ENCODE measurements around the gene LYPD6. TPM values are rescaled to one million over a fixed set of nuclear protein-coding genes. Genes with fewer than 3 reads are reported as not detected.

LYPD6 gene
- total RNA-seq, 2 experiments from 2014 or later, result not detected

- ATAC-seq (no peak), DNase-seq (no peak)
- peaks cover 5% of the 10 kb centered on the region for H3K27me3 Mint-ChIP-seq
- intact Hi-C loops (cut with DNase I, micrococcal nuclease), result no loop called here
- H3K4me1 Mint-ChIP-seq, result no peaks in the 10 kb centered on the region
- H3K27ac Mint-ChIP-seq, result no peak overlapping the region
- H3K36me3 Mint-ChIP-seq (ENCODE audit: low read depth), result no peaks in the 10 kb centered on the region
- CTCF ChIA-PET, result no interaction called here
- no peaks in the 10 kb centered on the region for H3K9me3 Mint-ChIP-seq (ENCODE audit: low read depth)
- POLR2A ChIA-PET, result no interaction called here
- no peak overlapping the region for H3K4me3 Mint-ChIP-seq
Observed at GRCh38 chr2:149348291-149348690, 17.9 kb downstream of the LYPD6 start.

DNA sequence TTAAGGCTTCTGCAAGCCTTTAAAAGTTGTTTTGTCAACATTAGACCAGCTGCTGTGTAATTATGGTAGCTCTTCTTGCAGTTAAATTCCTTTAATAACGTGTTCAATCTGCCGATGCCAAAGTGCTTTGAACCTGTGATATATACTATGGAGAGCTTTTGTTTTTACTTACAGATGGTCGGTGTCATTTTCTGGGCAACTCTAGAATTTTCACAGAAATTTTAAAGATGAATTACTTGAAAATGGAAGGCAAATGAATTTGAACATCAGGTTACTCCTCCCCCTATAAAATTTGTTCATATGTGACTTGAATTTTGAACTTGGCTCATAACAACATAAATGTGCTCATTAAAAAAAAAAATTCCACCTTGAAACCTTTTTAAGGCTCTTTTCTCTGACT, 23.0 kb downstream of the LYPD6 start:
- DNase-seq, result no peak
- intact Hi-C loops (cut with DNase I, micrococcal nuclease), result no loop called here
- H3K36me3 Mint-ChIP-seq (ENCODE audit: low read depth), result no peaks in the 10 kb centered on the region
- no peaks in the 10 kb centered on the region for H3K4me1 Mint-ChIP-seq
- CTCF ChIA-PET, result interaction anchor here (1.0 kb wide), 1 partner anchor 9 kb away, joined by 3 read pairs; no protein-coding TSS in a partner anchor
- no peaks in the 10 kb centered on the region for H3K9me3 Mint-ChIP-seq (ENCODE audit: low read depth)
- ATAC-seq, result no peak
- no peak overlapping the region for H3K27ac Mint-ChIP-seq
- peaks cover 3% of the 10 kb centered on the region for H3K27me3 Mint-ChIP-seq
- no peak overlapping the region for H3K4me3 Mint-ChIP-seq
- POLR2A ChIA-PET, result no interaction called here

DNA sequence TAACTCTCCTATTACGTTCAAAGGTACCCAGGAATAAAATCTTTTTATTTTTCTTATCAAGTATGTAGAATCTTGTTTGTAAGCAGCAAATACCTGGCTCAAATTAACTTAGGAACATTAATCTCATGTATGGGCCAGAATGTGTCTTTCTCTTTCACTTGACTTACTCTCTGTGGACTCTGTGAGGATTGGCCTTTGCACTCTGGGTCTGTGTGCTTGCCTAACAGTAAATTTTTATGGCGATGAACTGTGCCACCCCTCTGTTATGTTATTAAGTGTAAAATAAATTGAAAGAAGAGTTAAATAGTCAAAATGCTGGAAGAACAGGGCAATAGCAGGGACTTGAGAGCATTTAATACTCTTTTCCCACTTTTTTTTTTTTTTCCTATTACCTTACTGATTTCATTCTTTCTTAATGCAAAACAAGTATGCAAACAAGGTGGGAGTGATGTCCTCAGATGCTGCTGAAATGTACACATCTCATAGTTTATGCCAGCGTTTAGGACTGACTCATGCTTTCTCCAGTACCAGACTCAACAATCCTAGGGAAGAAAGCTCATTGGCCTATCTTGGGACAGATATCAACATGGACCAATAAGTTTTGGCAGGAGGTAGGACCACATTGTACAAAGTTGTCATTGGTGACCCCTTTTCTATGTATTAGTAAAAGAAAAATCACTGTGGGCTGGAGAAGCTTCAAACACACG, 25.5 kb downstream of the LYPD6 start:
- H3K27me3 Mint-ChIP-seq, result peaks cover 3% of the 10 kb centered on the region
- no peak overlapping the region for H3K4me3 Mint-ChIP-seq
- CTCF ChIA-PET, result no interaction called here

DNA sequence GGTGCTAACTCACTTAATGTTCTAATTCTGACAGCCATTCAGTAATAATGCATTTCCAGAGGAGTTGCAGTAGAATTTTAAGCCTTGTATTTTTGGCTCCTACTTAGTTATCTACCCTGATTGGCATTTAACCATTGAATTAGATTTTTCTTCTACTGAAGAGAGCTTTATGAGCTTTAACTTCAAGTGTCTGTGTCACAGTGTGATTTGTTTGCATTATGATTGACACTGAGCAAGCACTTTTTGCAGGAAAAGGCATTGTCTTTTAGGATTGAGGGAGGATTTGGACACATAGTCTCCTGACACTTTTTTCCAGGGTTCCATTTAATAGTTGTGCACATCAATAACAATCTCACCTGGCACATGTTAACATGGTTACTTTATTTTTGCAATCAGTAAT, 26.7 kb downstream of the LYPD6 start:
- no peak overlapping the region for H3K4me3 Mint-ChIP-seq
- H3K36me3 Mint-ChIP-seq (ENCODE audit: low read depth), result no peaks in the 10 kb centered on the region
- ATAC-seq, result no peak
- peaks cover 3% of the 10 kb centered on the region for H3K27me3 Mint-ChIP-seq
- ChIA-PET POLR2A (no interaction called here), CTCF (no interaction called here)
- intact Hi-C loops (cut with DNase I, micrococcal nuclease), result no loop called here
- no peaks in the 10 kb centered on the region for H3K4me1 Mint-ChIP-seq
- H3K9me3 Mint-ChIP-seq (ENCODE audit: low read depth), result no peaks in the 10 kb centered on the region
- no peak for DNase-seq
- H3K27ac Mint-ChIP-seq, result no peak overlapping the region

More for the DNA sequence above, 25.5 kb downstream of the LYPD6 start:
- Mint-ChIP-seq H3K4me1 (no peaks in the 10 kb centered on the region), H3K36me3 (ENCODE audit: low read depth) (no peaks in the 10 kb centered on the region), H3K9me3 (ENCODE audit: low read depth) (no peaks in the 10 kb centered on the region), H3K27ac (no peak overlapping the region)
- no peak for ATAC-seq
- no peak for DNase-seq
- intact Hi-C loops (cut with DNase I, micrococcal nuclease), result no loop called here
- POLR2A ChIA-PET, result no interaction called here

GRCh38 chr2:149360106-149360505, 29.7 kb downstream of the LYPD6 start:
- H3K4me1 Mint-ChIP-seq, result no peaks in the 10 kb centered on the region
- ChIA-PET CTCF (interaction anchor here (0.7 kb wide), 1 partner anchor 1111 kb away, joined by 3 read pairs; no protein-coding TSS in a partner anchor), POLR2A (no interaction called here)
- no peaks in the 10 kb centered on the region for H3K9me3 Mint-ChIP-seq (ENCODE audit: low read depth)
- intact Hi-C loops (cut with DNase I, micrococcal nuclease), result no loop called here
- DNase-seq, result no peak
- H3K4me3 Mint-ChIP-seq, result no peak overlapping the region
- no peaks in the 10 kb centered on the region for H3K36me3 Mint-ChIP-seq (ENCODE audit: low read depth)
- peaks cover 5% of the 10 kb centered on the region for H3K27me3 Mint-ChIP-seq
- no peak for ATAC-seq
- H3K27ac Mint-ChIP-seq, result no peak overlapping the region

DNA sequence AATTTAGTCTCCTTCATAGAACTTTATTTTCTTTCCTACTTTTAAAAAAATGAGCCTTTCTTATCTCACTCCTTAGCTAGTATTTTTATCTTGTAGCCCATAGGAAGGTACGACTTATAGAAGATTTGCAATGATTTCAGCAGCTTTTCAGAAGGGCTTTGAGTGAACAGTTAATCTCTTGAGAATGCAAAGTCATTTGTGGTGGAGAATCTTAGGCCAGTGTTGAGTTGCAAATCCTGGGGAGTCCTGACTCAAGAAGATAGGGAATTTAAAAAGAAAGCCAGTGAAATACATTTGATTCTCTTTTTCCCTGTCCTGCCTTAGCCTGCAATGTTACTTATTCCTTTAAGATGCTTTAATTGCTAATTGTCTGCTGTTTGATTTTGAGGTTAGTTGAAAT, 33.6 kb downstream of the LYPD6 start:
- Mint-ChIP-seq H3K4me1 (no peaks in the 10 kb centered on the region), H3K27me3 (peaks cover 14% of the 10 kb centered on the region), H3K27ac (no peak overlapping the region), H3K4me3 (no peak overlapping the region), H3K9me3 (ENCODE audit: low read depth) (no peaks in the 10 kb centered on the region), H3K36me3 (ENCODE audit: low read depth) (no peaks in the 10 kb centered on the region)
- DNase-seq (no peak), ATAC-seq (no peak)
- ChIA-PET POLR2A (no interaction called here), CTCF (interaction anchor here (1.2 kb wide), 1 partner anchor 51 kb away, joined by 4 read pairs; no protein-coding TSS in a partner anchor)
- intact Hi-C loops (cut with DNase I, micrococcal nuclease), result no loop called here

DNA sequence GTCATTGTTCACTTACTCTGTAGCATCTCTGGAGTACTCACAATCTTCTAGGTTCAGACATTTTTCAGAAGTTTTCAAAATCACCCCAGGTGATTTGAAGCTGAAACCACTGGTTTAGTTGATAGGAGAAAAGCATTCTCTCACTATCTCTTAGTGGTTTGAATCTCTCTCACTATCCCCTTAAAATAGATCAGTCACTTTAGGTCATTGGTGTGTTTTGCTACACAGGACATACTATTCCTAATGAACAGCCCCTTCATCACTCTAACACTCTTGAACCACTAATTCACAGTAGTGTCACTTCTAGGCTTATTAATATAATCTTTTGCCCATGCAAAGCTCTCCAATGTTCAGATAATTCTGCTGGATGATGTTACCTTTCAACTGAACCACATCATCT, 34.5 kb downstream of the LYPD6 start:
- ATAC-seq (no peak), DNase-seq (no peak)
- peaks cover 14% of the 10 kb centered on the region for H3K27me3 Mint-ChIP-seq
- no peaks in the 10 kb centered on the region for H3K36me3 Mint-ChIP-seq (ENCODE audit: low read depth)
- no peak overlapping the region for H3K4me3 Mint-ChIP-seq
- no peaks in the 10 kb centered on the region for H3K9me3 Mint-ChIP-seq (ENCODE audit: low read depth)
- H3K27ac Mint-ChIP-seq, result no peak overlapping the region
- ChIA-PET POLR2A (no interaction called here), CTCF (interaction anchor here (0.6 to 1.2 kb wide), 2 partner anchors 52 to 1988 kb away, joined by 3 to 4 read pairs; no protein-coding TSS in a partner anchor)
- intact Hi-C loops (cut with DNase I, micrococcal nuclease), result no loop called here
- no peaks in the 10 kb centered on the region for H3K4me1 Mint-ChIP-seq

GRCh38 chr2:149365931-149366583, 35.7 kb downstream of the LYPD6 start:
- no peaks in the 10 kb centered on the region for H3K36me3 Mint-ChIP-seq (ENCODE audit: low read depth)
- no peak for DNase-seq
- no peak for ATAC-seq
- no peaks in the 10 kb centered on the region for H3K4me1 Mint-ChIP-seq
- ChIA-PET POLR2A (no interaction called here), CTCF (interaction anchor here (0.9 kb wide), 1 partner anchor 12 kb away, joined by 4 read pairs; no protein-coding TSS in a partner anchor)
- no peak overlapping the region for H3K4me3 Mint-ChIP-seq
- H3K27ac Mint-ChIP-seq, result no peak overlapping the region
- H3K27me3 Mint-ChIP-seq, result peaks cover 11% of the 10 kb centered on the region
- intact Hi-C loops (cut with DNase I, micrococcal nuclease), result no loop called here
- no peaks in the 10 kb centered on the region for H3K9me3 Mint-ChIP-seq (ENCODE audit: low read depth)

- DNase-seq, result no peak
- ChIA-PET CTCF (interaction anchor here (0.5 kb wide), 1 partner anchor 386 kb away, joined by 3 read pairs; no protein-coding TSS in a partner anchor), POLR2A (no interaction called here)
- no peaks in the 10 kb centered on the region for H3K4me1 Mint-ChIP-seq
- peaks cover 11% of the 10 kb centered on the region for H3K27me3 Mint-ChIP-seq
- intact Hi-C loops (cut with DNase I, micrococcal nuclease), result no loop called here
- H3K4me3 Mint-ChIP-seq, result no peak overlapping the region
- no peak overlapping the region for H3K27ac Mint-ChIP-seq
- ATAC-seq, result no peak
- no peaks in the 10 kb centered on the region for H3K9me3 Mint-ChIP-seq (ENCODE audit: low read depth)
- no peaks in the 10 kb centered on the region for H3K36me3 Mint-ChIP-seq (ENCODE audit: low read depth)
Observed at GRCh38 chr2:149370061-149370775, 39.8 kb downstream of the LYPD6 start.

GRCh38 chr2:149371476-149371875, 41.1 kb downstream of the LYPD6 start:
- H3K27me3 Mint-ChIP-seq, result peaks cover 11% of the 10 kb centered on the region
- H3K4me3 Mint-ChIP-seq, result no peak overlapping the region
- ATAC-seq (no peak), DNase-seq (no peak)
- H3K9me3 Mint-ChIP-seq (ENCODE audit: low read depth), result no peaks in the 10 kb centered on the region
- H3K4me1 Mint-ChIP-seq, result no peaks in the 10 kb centered on the region
- no peaks in the 10 kb centered on the region for H3K36me3 Mint-ChIP-seq (ENCODE audit: low read depth)
- ChIA-PET CTCF (no interaction called here), POLR2A (no interaction called here)
- H3K27ac Mint-ChIP-seq, result no peak overlapping the region
- intact Hi-C loops (cut with DNase I, micrococcal nuclease), result no loop called here

GRCh38 chr2:149375801-149376361, 45.5 kb downstream of the LYPD6 start:
- ChIA-PET CTCF (interaction anchor here (0.5 to 0.7 kb wide), 2 partner anchors 56 to 325 kb away, joined by 3 read pairs; no protein-coding TSS in a partner anchor), POLR2A (no interaction called here)
- no peaks in the 10 kb centered on the region for H3K36me3 Mint-ChIP-seq (ENCODE audit: low read depth)
- H3K27me3 Mint-ChIP-seq, result peaks cover 2% of the 10 kb centered on the region
- ATAC-seq (no peak), DNase-seq (no peak)
- H3K27ac Mint-ChIP-seq, result no peak overlapping the region
- H3K4me1 Mint-ChIP-seq, result no peaks in the 10 kb centered on the region
- no peak overlapping the region for H3K4me3 Mint-ChIP-seq
- no peaks in the 10 kb centered on the region for H3K9me3 Mint-ChIP-seq (ENCODE audit: low read depth)
- intact Hi-C loops (cut with DNase I, micrococcal nuclease), result no loop called here
